ENCODE measurements around the gene TMEM242. TPM values are rescaled to one million over a fixed set of nuclear protein-coding genes. Genes with fewer than 3 reads are reported as not detected.
A peak's percentile ranks its signal among the peaks of the same experiment; 100 is the strongest.

The TMEM242 gene
- total RNA-seq, 1 donor from 2014 or later, result 9.9 TPM

GRCh38 chr6:157249826-157250225 lies 73.5 kb downstream of the TMEM242 start:
- no peak for DNase-seq
- intact Hi-C loops (cut with DNase I), result no loop called here

GRCh38 chr6:157248264-157248663 lies 75.1 kb downstream of the TMEM242 start:
- no peaks in the 10 kb centered on the region for H3K27me3 ChIP-seq
- H3K4me3 ChIP-seq, result no peak overlapping the region
- no peak overlapping the region for H3K27ac ChIP-seq
- intact Hi-C loops (cut with DNase I), result no loop called here
- no peaks in the 10 kb centered on the region for H3K9me3 ChIP-seq
- no peak for DNase-seq
- no peak for ATAC-seq
- TF ChIP-seq, protein P1, sequence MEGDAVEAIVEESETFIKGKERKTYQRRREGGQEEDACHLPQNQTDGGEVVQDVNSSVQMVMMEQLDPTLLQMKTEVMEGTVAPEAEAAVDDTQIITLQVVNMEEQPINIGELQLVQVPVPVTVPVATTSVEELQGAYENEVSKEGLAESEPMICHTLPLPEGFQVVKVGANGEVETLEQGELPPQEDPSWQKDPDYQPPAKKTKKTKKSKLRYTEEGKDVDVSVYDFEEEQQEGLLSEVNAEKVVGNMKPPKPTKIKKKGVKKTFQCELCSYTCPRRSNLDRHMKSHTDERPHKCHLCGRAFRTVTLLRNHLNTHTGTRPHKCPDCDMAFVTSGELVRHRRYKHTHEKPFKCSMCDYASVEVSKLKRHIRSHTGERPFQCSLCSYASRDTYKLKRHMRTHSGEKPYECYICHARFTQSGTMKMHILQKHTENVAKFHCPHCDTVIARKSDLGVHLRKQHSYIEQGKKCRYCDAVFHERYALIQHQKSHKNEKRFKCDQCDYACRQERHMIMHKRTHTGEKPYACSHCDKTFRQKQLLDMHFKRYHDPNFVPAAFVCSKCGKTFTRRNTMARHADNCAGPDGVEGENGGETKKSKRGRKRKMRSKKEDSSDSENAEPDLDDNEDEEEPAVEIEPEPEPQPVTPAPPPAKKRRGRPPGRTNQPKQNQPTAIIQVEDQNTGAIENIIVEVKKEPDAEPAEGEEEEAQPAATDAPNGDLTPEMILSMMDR (IDR thresholded peaks at IDR 0.05), result no peak
- H3K4me1 ChIP-seq, result no peaks in the 10 kb centered on the region
- no peaks in the 10 kb centered on the region for H3K36me3 ChIP-seq

More at GRCh38 chr6:157249826-157250225, 73.5 kb downstream of the TMEM242 start:
- Histone ChIP-seq H3K27ac (no peak overlapping the region), H3K4me1 (no peaks in the 10 kb centered on the region), H3K27me3 (no peaks in the 10 kb centered on the region), H3K9me3 (no peaks in the 10 kb centered on the region), H3K36me3 (no peaks in the 10 kb centered on the region), H3K4me3 (no peak overlapping the region)
- ATAC-seq, result no peak
- TF ChIP-seq, protein P1 (IDR thresholded peaks at IDR 0.05), result no peak

DNA sequence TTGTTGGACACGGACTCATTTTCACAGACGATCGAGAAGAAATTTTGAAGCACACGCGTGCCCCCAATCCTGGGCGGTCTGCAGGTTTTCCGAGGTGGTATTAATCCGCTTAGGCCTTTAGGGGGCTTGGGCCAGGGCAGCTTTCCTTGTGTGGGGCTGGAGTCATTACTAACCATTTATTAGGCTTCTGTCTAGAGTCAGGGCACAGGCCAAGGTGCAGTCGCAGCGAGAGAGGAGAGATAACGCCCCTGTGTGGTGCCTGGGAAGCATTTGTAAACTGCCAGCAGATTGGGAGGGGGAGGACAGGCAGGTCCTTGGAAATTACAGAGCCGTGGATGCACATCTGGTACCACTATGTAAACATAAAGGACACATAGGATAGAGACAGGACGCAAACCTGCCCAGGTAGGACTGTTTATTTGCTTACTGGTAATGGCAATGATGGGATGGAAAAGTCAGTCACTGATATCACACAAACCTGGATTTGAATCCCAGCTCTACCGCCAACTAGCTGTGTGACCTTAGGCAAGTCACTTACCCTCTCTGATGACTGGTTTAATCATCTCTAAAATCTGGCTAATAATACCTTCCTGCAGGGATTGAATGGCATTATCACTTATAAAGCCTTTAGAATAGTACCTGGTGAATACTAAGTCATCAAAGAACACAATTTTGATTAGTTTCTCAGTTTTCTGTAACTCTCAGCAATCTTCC lies 76.4 kb downstream of the TMEM242 start:
- TF ChIP-seq, protein P1 (IDR thresholded peaks at IDR 0.05), result no peak
- no peaks in the 10 kb centered on the region for H3K4me1 ChIP-seq
- no peaks in the 10 kb centered on the region for H3K9me3 ChIP-seq
- no peaks in the 10 kb centered on the region for H3K36me3 ChIP-seq
- intact Hi-C loops (cut with DNase I), result no loop called here
- no peak for DNase-seq
- H3K27ac ChIP-seq, result no peak overlapping the region
- H3K27me3 ChIP-seq, result no peaks in the 10 kb centered on the region
- no peak overlapping the region for H3K4me3 ChIP-seq
- no peak for ATAC-seq

- H3K27ac ChIP-seq, result no peak overlapping the region
- intact Hi-C loops (cut with DNase I), result no loop called here
Measured at GRCh38 chr6:157246048-157246630, 77.2 kb downstream of the TMEM242 start.

GRCh38 chr6:157245436-157245835 lies 77.9 kb downstream of the TMEM242 start:
- intact Hi-C loops (cut with DNase I), result no loop called here
- Histone ChIP-seq H3K4me3 (no peak overlapping the region), H3K9me3 (no peaks in the 10 kb centered on the region), H3K36me3 (no peaks in the 10 kb centered on the region), H3K4me1 (no peaks in the 10 kb centered on the region), H3K27ac (no peak overlapping the region), H3K27me3 (no peaks in the 10 kb centered on the region)
- ATAC-seq, result no peak
- no peak for DNase-seq
- TF ChIP-seq, protein P1 (IDR thresholded peaks at IDR 0.05), result no peak

More at GRCh38 chr6:157246048-157246630, 77.2 kb downstream of the TMEM242 start:
- TF ChIP-seq, protein P1 (IDR thresholded peaks at IDR 0.05), result no peak
- ATAC-seq (peak; percentile 20), DNase-seq (no peak)
- Histone ChIP-seq H3K36me3 (no peaks in the 10 kb centered on the region), H3K4me1 (no peaks in the 10 kb centered on the region), H3K27me3 (no peaks in the 10 kb centered on the region), H3K9me3 (no peaks in the 10 kb centered on the region), H3K4me3 (no peak overlapping the region)

Data from upper lobe of right lung (tissue), 1 donor.